GM13977 (cell line): Measurements from ENCODE around the gene MACIR.

ENCODE experiments used
- DNase-seq: peaks from one replicate; pipeline ENCODE4 v3.0.0; 2012; ENCODE audit warnings: low spot score
- in situ Hi-C: fragments of 300-500 bp; cut with MboI; formaldehyde crosslinking; loops from one replicate; pipeline ENCODE4 v1.12.0; 2022; ENCODE audit warnings: low sequenced_read_pairs, low pct_unique_long_range_greater_than_20kb, mixed read lengths, inconsistent platforms; ENCODE audit not compliant: unreplicated experiment
- TF ChIP-seq, protein P1 (sequence below): IDR thresholded peaks from 2 replicates; pipeline ENCODE4 v1.5.1; 2012; ENCODE audit warnings: mild to moderate bottlenecking, control low read depth; ENCODE audit not compliant: insufficient read depth; ENCODE audit errors: extremely low read depth, missing control alignments

Gene MACIR

GRCh38 chr5:103270581-103270980 is 12.0 kb downstream of the MACIR start:
- no peak for DNase-seq
- TF ChIP-seq, protein P1, sequence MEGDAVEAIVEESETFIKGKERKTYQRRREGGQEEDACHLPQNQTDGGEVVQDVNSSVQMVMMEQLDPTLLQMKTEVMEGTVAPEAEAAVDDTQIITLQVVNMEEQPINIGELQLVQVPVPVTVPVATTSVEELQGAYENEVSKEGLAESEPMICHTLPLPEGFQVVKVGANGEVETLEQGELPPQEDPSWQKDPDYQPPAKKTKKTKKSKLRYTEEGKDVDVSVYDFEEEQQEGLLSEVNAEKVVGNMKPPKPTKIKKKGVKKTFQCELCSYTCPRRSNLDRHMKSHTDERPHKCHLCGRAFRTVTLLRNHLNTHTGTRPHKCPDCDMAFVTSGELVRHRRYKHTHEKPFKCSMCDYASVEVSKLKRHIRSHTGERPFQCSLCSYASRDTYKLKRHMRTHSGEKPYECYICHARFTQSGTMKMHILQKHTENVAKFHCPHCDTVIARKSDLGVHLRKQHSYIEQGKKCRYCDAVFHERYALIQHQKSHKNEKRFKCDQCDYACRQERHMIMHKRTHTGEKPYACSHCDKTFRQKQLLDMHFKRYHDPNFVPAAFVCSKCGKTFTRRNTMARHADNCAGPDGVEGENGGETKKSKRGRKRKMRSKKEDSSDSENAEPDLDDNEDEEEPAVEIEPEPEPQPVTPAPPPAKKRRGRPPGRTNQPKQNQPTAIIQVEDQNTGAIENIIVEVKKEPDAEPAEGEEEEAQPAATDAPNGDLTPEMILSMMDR, result no peak
- in situ Hi-C loops, result no loop called here

DNA sequence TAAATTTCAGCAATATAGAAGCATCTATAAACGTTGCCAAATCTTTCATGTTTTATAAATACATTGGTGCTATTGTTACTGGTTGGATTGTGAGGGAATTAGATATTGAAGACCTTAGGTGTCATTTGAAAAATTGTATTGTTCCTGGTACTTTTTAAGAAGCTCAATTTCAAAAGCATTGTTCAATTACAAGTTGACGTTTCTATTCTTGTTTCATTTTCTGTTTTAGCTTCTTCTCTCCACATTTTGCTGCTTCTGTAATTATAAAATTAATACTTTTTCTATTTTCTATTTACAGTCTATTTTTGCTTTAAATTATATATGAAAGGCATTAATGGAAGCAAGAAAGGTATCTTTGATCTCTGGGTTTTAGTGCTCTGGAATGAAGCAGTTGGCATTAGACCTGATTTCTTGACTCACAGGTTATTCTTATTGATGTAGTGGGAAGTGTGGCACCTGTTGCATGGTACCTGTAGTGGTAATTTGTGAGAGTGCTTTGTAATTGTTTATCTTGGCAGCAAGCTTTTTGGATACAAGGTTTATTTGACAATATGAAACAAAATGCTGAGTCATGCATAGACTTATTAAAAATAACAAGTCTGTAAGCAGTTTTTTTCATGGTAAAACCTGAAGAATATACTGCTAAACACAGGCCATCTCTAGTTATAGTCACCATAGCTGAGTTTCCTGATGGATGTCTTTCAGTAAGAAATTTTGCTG is 13.2 kb downstream of the MACIR start:
- in situ Hi-C loops, result no loop called here
- no peak for DNase-seq
- TF ChIP-seq, protein P1, result no peak

GRCh38 chr5:103272377-103272776 is 13.8 kb downstream of the MACIR start:
- TF ChIP-seq, protein P1, result no peak
- in situ Hi-C loops, result no loop called here
- no peak for DNase-seq

DNA sequence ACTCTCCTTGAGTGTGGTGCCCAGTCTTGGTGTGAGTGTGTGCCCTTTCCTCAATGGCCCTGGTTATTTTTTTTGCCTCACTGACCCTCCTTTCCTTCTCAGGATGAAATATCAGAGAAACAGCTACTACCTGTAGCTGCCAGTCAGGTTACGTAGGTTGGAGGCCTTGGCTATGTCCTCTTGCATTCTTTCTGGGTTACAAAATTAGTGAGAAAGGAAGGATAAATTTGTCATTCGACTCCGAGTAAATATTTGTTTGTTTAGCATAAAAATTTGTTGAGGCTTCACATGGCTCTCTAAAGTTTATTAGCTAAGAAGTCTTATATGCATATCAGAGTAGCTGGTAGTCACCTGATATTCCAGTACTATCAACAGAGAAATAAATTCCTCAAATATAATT is 15.4 kb downstream of the MACIR start:
- in situ Hi-C loops, result no loop called here
- TF ChIP-seq, protein P1, result no peak
- DNase-seq, result no peak

DNA sequence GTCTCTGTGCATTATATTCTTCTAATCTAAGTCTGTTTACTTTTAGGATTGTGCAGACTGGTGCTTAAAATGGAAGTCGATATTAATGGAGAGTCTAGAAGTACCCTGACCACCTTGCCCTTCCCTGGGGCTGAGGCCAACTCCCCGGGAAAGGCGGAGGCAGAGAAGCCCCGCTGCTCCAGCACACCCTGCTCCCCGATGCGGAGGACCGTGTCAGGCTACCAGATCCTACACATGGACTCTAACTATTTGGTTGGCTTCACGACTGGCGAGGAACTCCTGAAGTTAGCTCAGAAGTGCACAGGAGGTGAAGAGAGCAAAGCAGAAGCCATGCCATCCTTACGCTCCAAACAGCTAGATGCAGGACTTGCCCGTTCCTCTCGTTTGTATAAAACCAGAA is 17.3 kb downstream of the MACIR start:
- DNase-seq, result no peak
- in situ Hi-C loops, result no loop called here
- TF ChIP-seq, protein P1, result no peak

- TF ChIP-seq, protein P1, result no peak
- in situ Hi-C loops, result no loop called here
- no peak for DNase-seq
Observed at GRCh38 chr5:103280967-103281366, 22.4 kb downstream of the MACIR start.
